Measurements from ENCODE around the gene MTA1. TPM values are rescaled to one million over a fixed set of nuclear protein-coding genes. Genes with fewer than 3 reads are reported as not detected.

MTA1 gene
- total RNA-seq, 2 experiments from 2014 or later: 107 to 113 TPM

GRCh38 chr14:105488781-105489541 is 69.3 kb downstream of the MTA1 start:
- peak overlapping the region; percentile 87 to 88 for H3K27ac ChIP-seq (ENCODE audit: low read depth in 1 of 2, low read length in 2 of 2)
- H3K9me3 ChIP-seq (ENCODE audit: control insufficient read depth in 1 of 2, insufficient read depth in 1 of 2, low read length in 2 of 2): no peaks in the 10 kb centered on the region
- TF ChIP-seq CTCF (IDR thresholded peaks at IDR 0.05): no peak
- intact Hi-C loops (cut with DNase I, micrococcal nuclease): loop anchor here in 1 of 2 experiments (1.0 kb wide), 1 partner anchor 41 kb away; no protein-coding TSS in a partner anchor
- H3K27me3 ChIP-seq (ENCODE audit: control insufficient read depth in 1 of 2, insufficient read depth in 2 of 2, low read length in 2 of 2): no peaks in the 10 kb centered on the region
- peak in 2 of 14 experiments; percentile 37 to 45 for DNase-seq
- peak overlapping the region; percentile 97 for H3K27ac Mint-ChIP-seq
- ChIA-PET CTCF (interaction anchor here (0.5 to 6.3 kb wide), 14 partner anchors 8 to 1841 kb away, joined by 3 to 155 read pairs (median 10); partner anchors contain the start of genes CRIP2 and TEX22), POLR2A (interaction anchor here (0.7 to 3.9 kb wide), 18 partner anchors 10 to 688 kb away, joined by 3 to 154 read pairs (median 8); partner anchors contain the start of genes BRF1, CLBA1, GPR132 and PACS2)
- peaks cover 13% of the 10 kb centered on the region for H3K36me3 ChIP-seq (ENCODE audit: insufficient read depth, low read length)
- peak overlapping the region; percentile 90 for H3K4me3 Mint-ChIP-seq
- H3K36me3 Mint-ChIP-seq (ENCODE audit: low read depth): peaks cover 16% of the 10 kb centered on the region
- H3K9me3 Mint-ChIP-seq: no peaks in the 10 kb centered on the region
- peak overlapping the region; percentile 97 for H3K4me3 ChIP-seq (ENCODE audit: low read length)
- no peak for ATAC-seq (ENCODE audit: poor library complexity)
- no peaks in the 10 kb centered on the region for H3K27me3 Mint-ChIP-seq
- H3K4me1 Mint-ChIP-seq (ENCODE audit: low read depth): peaks cover 38% of the 10 kb centered on the region
- peaks cover 69% of the 10 kb centered on the region for H3K4me1 ChIP-seq (ENCODE audit: insufficient read depth, low read length)

- Mint-ChIP-seq H3K27me3 (no peaks in the 10 kb centered on the region), H3K27ac (peak overlapping the region; percentile 97), H3K36me3 (ENCODE audit: low read depth) (peaks cover 12% of the 10 kb centered on the region), H3K4me1 (ENCODE audit: low read depth) (peaks cover 31% of the 10 kb centered on the region), H3K4me3 (peak overlapping the region; percentile 90), H3K9me3 (no peaks in the 10 kb centered on the region)
- peaks cover 13% of the 10 kb centered on the region for H3K36me3 ChIP-seq (ENCODE audit: insufficient read depth, low read length)
- ChIA-PET CTCF (interaction anchor here (0.5 to 6.3 kb wide), 25 partner anchors 8 to 1842 kb away, joined by 3 to 155 read pairs (median 5); partner anchors contain the start of genes CRIP2, PACS2 and TEX22), POLR2A (interaction anchor here (0.7 to 3.9 kb wide), 20 partner anchors 11 to 689 kb away, joined by 3 to 154 read pairs (median 6); partner anchors contain the start of genes BRF1, CLBA1, GPR132 and PACS2)
- intact Hi-C loops (cut with DNase I, micrococcal nuclease): loop anchor here (1.0 to 10.0 kb wide), 10 partner anchors 7 to 695 kb away; partner anchors contain the start of genes AKT1 (in 1 of the 2), GPR132 (in 1 of the 2), PACS2 (in 1 of the 2) and TEX22 (in 1 of the 2)
- peaks cover 62% of the 10 kb centered on the region for H3K4me1 ChIP-seq (ENCODE audit: insufficient read depth, low read length)
- peak overlapping the region; percentile 97 for H3K4me3 ChIP-seq (ENCODE audit: low read length)
- no peaks in the 10 kb centered on the region for H3K9me3 ChIP-seq (ENCODE audit: control insufficient read depth in 1 of 2, insufficient read depth in 1 of 2, low read length in 2 of 2)
- ATAC-seq (ENCODE audit: poor library complexity) (peak; percentile 25), DNase-seq (peak; percentile 79 to 96 (median 87))
- no peaks in the 10 kb centered on the region for H3K27me3 ChIP-seq (ENCODE audit: control insufficient read depth in 1 of 2, insufficient read depth in 2 of 2, low read length in 2 of 2)
- H3K27ac ChIP-seq (ENCODE audit: low read depth in 1 of 2, low read length in 2 of 2): peak overlapping the region; percentile 87 to 88
- TF ChIP-seq CTCF (IDR thresholded peaks at IDR 0.05): peak; percentile 66
Measured at GRCh38 chr14:105489542-105490266, 70.1 kb downstream of the MTA1 start.

- peak overlapping the region; percentile 30 for H3K4me3 Mint-ChIP-seq
- peak overlapping the region; percentile 87 to 88 for H3K27ac ChIP-seq (ENCODE audit: low read depth in 1 of 2, low read length in 2 of 2)
- ChIA-PET CTCF (interaction anchor here (0.7 to 6.3 kb wide), 22 partner anchors 9 to 176 kb away, joined by 3 to 155 read pairs (median 5); partner anchors contain the start of genes CRIP2, PACS2 and TEX22), POLR2A (interaction anchor here (0.7 to 3.9 kb wide), 18 partner anchors 11 to 690 kb away, joined by 3 to 154 read pairs (median 8); partner anchors contain the start of genes BRF1, CLBA1, GPR132 and PACS2)
- H3K27me3 Mint-ChIP-seq: no peaks in the 10 kb centered on the region
- intact Hi-C loops (cut with DNase I, micrococcal nuclease): loop anchor here (1.0 to 10.0 kb wide), 10 partner anchors 8 to 695 kb away; partner anchors contain the start of genes AKT1 (in 1 of the 2), GPR132 (in 1 of the 2), PACS2 (in 1 of the 2) and TEX22 (in 1 of the 2)
- peaks cover 13% of the 10 kb centered on the region for H3K36me3 ChIP-seq (ENCODE audit: insufficient read depth, low read length)
- ATAC-seq (ENCODE audit: poor library complexity): peak; percentile 1
- H3K4me1 ChIP-seq (ENCODE audit: insufficient read depth, low read length): peaks cover 57% of the 10 kb centered on the region
- H3K9me3 Mint-ChIP-seq: no peaks in the 10 kb centered on the region
- H3K9me3 ChIP-seq (ENCODE audit: control insufficient read depth in 1 of 2, insufficient read depth in 1 of 2, low read length in 2 of 2): no peaks in the 10 kb centered on the region
- H3K36me3 Mint-ChIP-seq (ENCODE audit: low read depth): peaks cover 12% of the 10 kb centered on the region
- TF ChIP-seq CTCF (IDR thresholded peaks at IDR 0.05): no peak
- no peak for DNase-seq
- peak overlapping the region; percentile 97 for H3K27ac Mint-ChIP-seq
- H3K4me3 ChIP-seq (ENCODE audit: low read length): peak overlapping the region; percentile 97
- H3K27me3 ChIP-seq (ENCODE audit: control insufficient read depth in 1 of 2, insufficient read depth in 2 of 2, low read length in 2 of 2): no peaks in the 10 kb centered on the region
- H3K4me1 Mint-ChIP-seq (ENCODE audit: low read depth): peaks cover 26% of the 10 kb centered on the region
Measured at GRCh38 chr14:105490267-105490571, 70.6 kb downstream of the MTA1 start.
